ENCODE measurements around the gene HMCN2.

GRCh38 chr9:130421154-130421801 lies 155.7 kb downstream of the HMCN2 start:
- no peak for TF ChIP-seq POLR2AphosphoS5 (IDR thresholded peaks at IDR 0.05; ENCODE audit: borderline replicate concordance, low read depth, low read length)
- TF ChIP-seq FOXP2 (optimal IDR thresholded peaks at IDR 0.05; ENCODE audit: control extremely low read depth, extremely low read length, insufficient read depth): no peak
